Esophagus muscularis mucosa (tissue), 3 donors: ENCODE measurements around the gene SMARCC2.

Experiments used
- POLR2A ChIP-seq: fragments of 450-650 bp; IDR thresholded peaks from one replicate; pipeline ENCODE4 v1.6.1; 2017; ENCODE audit warnings: antibody characterized with exemption, moderate library complexity, mild to moderate bottlenecking, low read depth
- TF ChIP-seq, protein P1 (sequence below), 3 experiments: fragments of 200-600 bp in 2 of 3; fragments of 450-650 bp in 1 of 3; sonication (generic) in 2 of 3; IDR thresholded peaks; one replicate each; pipeline ENCODE4 v1.5.1; 2017 to 2019; ENCODE audit warnings: antibody characterized with exemption in 3 of 3, mild to moderate bottlenecking in 2 of 3, moderate library complexity in 1 of 3

DNA sequence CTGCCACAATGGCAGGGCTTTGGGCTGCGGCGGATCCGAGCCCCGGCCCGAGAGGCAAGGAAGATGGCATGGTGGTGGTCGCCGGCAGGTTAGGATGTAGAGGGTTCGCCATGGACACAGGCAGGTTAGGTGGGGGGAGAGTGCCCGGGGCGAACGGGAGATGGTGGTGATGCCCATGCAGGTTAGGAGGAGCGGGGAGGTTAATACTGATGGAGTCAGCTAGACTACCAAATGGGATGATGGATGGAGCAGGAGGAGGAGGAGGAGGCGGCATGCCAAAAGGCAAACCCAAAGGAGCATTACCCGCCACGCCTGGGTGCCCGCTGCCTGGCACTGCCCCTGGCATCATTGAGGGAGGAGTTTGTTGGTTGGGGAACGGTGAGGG, 24.9 kb downstream of the SMARCC2 start:
- TF ChIP-seq, protein P1, sequence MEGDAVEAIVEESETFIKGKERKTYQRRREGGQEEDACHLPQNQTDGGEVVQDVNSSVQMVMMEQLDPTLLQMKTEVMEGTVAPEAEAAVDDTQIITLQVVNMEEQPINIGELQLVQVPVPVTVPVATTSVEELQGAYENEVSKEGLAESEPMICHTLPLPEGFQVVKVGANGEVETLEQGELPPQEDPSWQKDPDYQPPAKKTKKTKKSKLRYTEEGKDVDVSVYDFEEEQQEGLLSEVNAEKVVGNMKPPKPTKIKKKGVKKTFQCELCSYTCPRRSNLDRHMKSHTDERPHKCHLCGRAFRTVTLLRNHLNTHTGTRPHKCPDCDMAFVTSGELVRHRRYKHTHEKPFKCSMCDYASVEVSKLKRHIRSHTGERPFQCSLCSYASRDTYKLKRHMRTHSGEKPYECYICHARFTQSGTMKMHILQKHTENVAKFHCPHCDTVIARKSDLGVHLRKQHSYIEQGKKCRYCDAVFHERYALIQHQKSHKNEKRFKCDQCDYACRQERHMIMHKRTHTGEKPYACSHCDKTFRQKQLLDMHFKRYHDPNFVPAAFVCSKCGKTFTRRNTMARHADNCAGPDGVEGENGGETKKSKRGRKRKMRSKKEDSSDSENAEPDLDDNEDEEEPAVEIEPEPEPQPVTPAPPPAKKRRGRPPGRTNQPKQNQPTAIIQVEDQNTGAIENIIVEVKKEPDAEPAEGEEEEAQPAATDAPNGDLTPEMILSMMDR (IDR thresholded peaks at IDR 0.05), result no peak
- no peak for TF ChIP-seq POLR2A
